Thyroid gland (tissue), 4 donors: ENCODE results near the gene SLC8A1. TPM values are rescaled to one million over a fixed set of nuclear protein-coding genes. Genes with fewer than 3 reads are reported as not detected.

ENCODE experiments used
- DNase-seq, 2 donors: peaks; one replicate each; pipeline ENCODE4 v3.0.0-alpha.2; 2019
- H3K27ac ChIP-seq, 3 donors: fragments of 200-600 bp; sonication (generic); 1 replicate in 2 of 3; 2 replicates in 1 of 3; pipeline ENCODE4 v1.5.1; 2016 to 2019; ENCODE audit warnings: mild to moderate bottlenecking in 1 of 3, moderate library complexity in 1 of 3
- H3K27me3 ChIP-seq: fragments of 200-600 bp; sonication (generic); one replicate; pipeline ENCODE4 v1.5.1; 2019
- H3K36me3 ChIP-seq, 2 donors: fragments of 200-600 bp; sonication (generic); one replicate each; pipeline ENCODE4 v1.5.1; 2016 to 2019
- H3K4me1 ChIP-seq, 2 donors: fragments of 200-600 bp; sonication (generic); one replicate each; pipeline ENCODE4 v1.5.1; 2017 to 2019
- H3K4me3 ChIP-seq, 3 donors: fragments of 200-600 bp; sonication (generic); replicated peaks in 1 of 3; 1 replicate in 2 of 3; 2 replicates in 1 of 3; pipeline ENCODE4 v1.5.1; 2016; ENCODE audit warnings: mild to moderate bottlenecking in 1 of 3
- H3K9me3 ChIP-seq: fragments of 200-600 bp; sonication (generic); one replicate; pipeline ENCODE4 v1.5.1; 2017
- POLR2A ChIP-seq, 2 donors: fragments of 450-650 bp; IDR thresholded peaks; one replicate each; pipeline ENCODE4 v1.6.1; 2017; ENCODE audit warnings: antibody characterized with exemption in 2 of 2, mild to moderate bottlenecking in 2 of 2, moderate library complexity in 1 of 2
- WGBS, 2 donors: methylation state at CpG; one replicate each; pipeline ENCODE4 v1.1.5; 2017; 5-methylcytosine and 5-hydroxymethylcytosine counted together
- intact Hi-C: fragments of 100-400 bp; cut with DNase I; formaldehyde crosslinking; loops from one replicate; pipeline ENCODE4 v1.15.1; 2023
- total RNA-seq, 4 donors: library from RNA; depleted of rRNA; stranded (reverse); fragments of >200 nt; gene quantifications; one replicate each; pipeline ENCODE4 v1.2.3, GENCODE V29; 2016
- TF ChIP-seq, protein P1 (sequence below), 6 experiments: fragments of 200-600 bp in 3 of 6; fragments of 450-650 bp in 3 of 6; sonication (generic) in 3 of 6; IDR thresholded peaks; one replicate each; pipeline ENCODE4 v1.5.1; 2016 to 2019; ENCODE audit warnings: antibody characterized with exemption in 6 of 6, mild to moderate bottlenecking in 2 of 6, inconsistent platforms in 1 of 6, moderate library complexity in 1 of 6

Gene SLC8A1
- total RNA-seq, 4 donors from 2014 or later: 2.0 to 5.1 (median 4.4) TPM

GRCh38 chr2:40348665-40349064 lies 103.2 kb downstream of the SLC8A1 start:
- Histone ChIP-seq H3K9me3 (no peaks in the 10 kb centered on the region), H3K27ac (no peak overlapping the region), H3K36me3 (no peaks in the 10 kb centered on the region), H3K27me3 (no peaks in the 10 kb centered on the region), H3K4me1 (no peaks in the 10 kb centered on the region), H3K4me3 (no peak overlapping the region)
- no peak for DNase-seq
- WGBS, 2 donors: 69 to 77% methylated on average over 5 of the region's 5 CpGs
- intact Hi-C loops: no loop called here
- TF ChIP-seq, protein P1, sequence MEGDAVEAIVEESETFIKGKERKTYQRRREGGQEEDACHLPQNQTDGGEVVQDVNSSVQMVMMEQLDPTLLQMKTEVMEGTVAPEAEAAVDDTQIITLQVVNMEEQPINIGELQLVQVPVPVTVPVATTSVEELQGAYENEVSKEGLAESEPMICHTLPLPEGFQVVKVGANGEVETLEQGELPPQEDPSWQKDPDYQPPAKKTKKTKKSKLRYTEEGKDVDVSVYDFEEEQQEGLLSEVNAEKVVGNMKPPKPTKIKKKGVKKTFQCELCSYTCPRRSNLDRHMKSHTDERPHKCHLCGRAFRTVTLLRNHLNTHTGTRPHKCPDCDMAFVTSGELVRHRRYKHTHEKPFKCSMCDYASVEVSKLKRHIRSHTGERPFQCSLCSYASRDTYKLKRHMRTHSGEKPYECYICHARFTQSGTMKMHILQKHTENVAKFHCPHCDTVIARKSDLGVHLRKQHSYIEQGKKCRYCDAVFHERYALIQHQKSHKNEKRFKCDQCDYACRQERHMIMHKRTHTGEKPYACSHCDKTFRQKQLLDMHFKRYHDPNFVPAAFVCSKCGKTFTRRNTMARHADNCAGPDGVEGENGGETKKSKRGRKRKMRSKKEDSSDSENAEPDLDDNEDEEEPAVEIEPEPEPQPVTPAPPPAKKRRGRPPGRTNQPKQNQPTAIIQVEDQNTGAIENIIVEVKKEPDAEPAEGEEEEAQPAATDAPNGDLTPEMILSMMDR (IDR thresholded peaks at IDR 0.05): no peak
- no peak for TF ChIP-seq POLR2A (IDR thresholded peaks at IDR 0.05)

DNA sequence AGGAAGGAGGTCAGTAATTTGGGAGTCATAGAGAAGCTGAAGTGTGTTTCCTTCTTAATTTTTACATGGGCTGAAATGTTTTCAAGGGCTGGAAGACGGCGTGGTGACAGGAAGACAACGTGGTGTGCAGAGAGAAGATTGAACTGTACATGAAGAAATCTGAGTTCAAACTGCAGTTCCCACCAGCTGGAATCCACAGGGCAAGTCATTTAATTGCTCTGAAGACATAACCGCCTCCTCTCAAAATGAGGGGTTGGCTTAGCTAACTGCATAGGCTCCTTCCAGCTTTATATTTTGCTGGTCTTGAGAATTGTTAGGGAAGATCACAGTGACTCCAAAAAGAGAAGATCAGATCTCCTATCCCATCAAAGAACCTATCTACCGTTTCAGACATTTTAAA lies 103.9 kb downstream of the SLC8A1 start:
- WGBS, 2 donors: 87 to 91% methylated on average over 5 of the region's 5 CpGs

GRCh38 chr2:40346535-40347354 lies 105.1 kb downstream of the SLC8A1 start:
- TF ChIP-seq, protein P1 (IDR thresholded peaks at IDR 0.05): no peak
- no peak for TF ChIP-seq POLR2A (IDR thresholded peaks at IDR 0.05)
- DNase-seq: no peak
- Histone ChIP-seq H3K27ac (no peak overlapping the region), H3K27me3 (no peaks in the 10 kb centered on the region), H3K4me3 (no peak overlapping the region), H3K4me1 (no peaks in the 10 kb centered on the region), H3K36me3 (no peaks in the 10 kb centered on the region), H3K9me3 (no peaks in the 10 kb centered on the region)
- intact Hi-C loops: no loop called here
- WGBS, 2 donors: 81 to 95% methylated on average over 3 of the region's 3 CpGs

More for the DNA sequence above, 103.9 kb downstream of the SLC8A1 start:
- intact Hi-C loops: no loop called here
- no peak for DNase-seq
- no peak overlapping the region for H3K27ac ChIP-seq
- no peaks in the 10 kb centered on the region for H3K9me3 ChIP-seq
- no peak overlapping the region for H3K4me3 ChIP-seq
- no peaks in the 10 kb centered on the region for H3K36me3 ChIP-seq
- TF ChIP-seq POLR2A (IDR thresholded peaks at IDR 0.05): no peak
- no peaks in the 10 kb centered on the region for H3K4me1 ChIP-seq
- H3K27me3 ChIP-seq: no peaks in the 10 kb centered on the region

- TF ChIP-seq, protein P1 (IDR thresholded peaks at IDR 0.05): no peak
- no peak overlapping the region for H3K4me3 ChIP-seq
- no peaks in the 10 kb centered on the region for H3K36me3 ChIP-seq
- 93 to 96% methylated on average over 1 of the region's 1 CpG for WGBS, 2 donors
- H3K27ac ChIP-seq: no peak overlapping the region
- DNase-seq: no peak
- intact Hi-C loops: no loop called here
- no peaks in the 10 kb centered on the region for H3K4me1 ChIP-seq
- H3K9me3 ChIP-seq: no peaks in the 10 kb centered on the region
- H3K27me3 ChIP-seq: no peaks in the 10 kb centered on the region
Measured at GRCh38 chr2:40344364-40344763, 107.5 kb downstream of the SLC8A1 start.

DNA sequence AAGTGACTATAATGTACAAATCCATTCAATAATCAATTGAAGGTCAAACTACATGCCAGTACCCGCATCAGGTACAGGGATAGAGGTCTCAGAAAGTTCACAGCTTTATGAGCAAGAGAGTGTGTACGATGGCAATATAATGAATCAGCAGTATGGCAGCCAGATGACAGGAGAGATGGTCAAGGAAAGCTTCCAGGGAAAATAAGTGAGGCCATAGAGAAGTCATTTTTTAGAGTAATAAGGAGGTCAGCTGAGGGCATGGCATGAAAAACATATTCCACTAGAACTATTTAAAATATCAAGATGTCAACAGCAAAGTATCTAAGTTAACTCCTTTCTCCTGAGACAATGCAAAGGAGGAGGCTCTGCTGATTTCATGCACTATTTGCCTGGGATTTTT lies 108.0 kb downstream of the SLC8A1 start:
- H3K36me3 ChIP-seq: no peaks in the 10 kb centered on the region
- intact Hi-C loops: no loop called here
- H3K4me3 ChIP-seq: no peak overlapping the region
- H3K27ac ChIP-seq: no peak overlapping the region
- H3K27me3 ChIP-seq: no peaks in the 10 kb centered on the region
- no peaks in the 10 kb centered on the region for H3K4me1 ChIP-seq
- no peak for TF ChIP-seq POLR2A (IDR thresholded peaks at IDR 0.05)
- TF ChIP-seq, protein P1 (IDR thresholded peaks at IDR 0.05): no peak
- DNase-seq: no peak
- H3K9me3 ChIP-seq: no peaks in the 10 kb centered on the region
- 87 to 88% methylated on average over 2 of the region's 2 CpGs for WGBS, 2 donors
